ENCODE data around the gene HDGFL2.

Gene HDGFL2

DNA sequence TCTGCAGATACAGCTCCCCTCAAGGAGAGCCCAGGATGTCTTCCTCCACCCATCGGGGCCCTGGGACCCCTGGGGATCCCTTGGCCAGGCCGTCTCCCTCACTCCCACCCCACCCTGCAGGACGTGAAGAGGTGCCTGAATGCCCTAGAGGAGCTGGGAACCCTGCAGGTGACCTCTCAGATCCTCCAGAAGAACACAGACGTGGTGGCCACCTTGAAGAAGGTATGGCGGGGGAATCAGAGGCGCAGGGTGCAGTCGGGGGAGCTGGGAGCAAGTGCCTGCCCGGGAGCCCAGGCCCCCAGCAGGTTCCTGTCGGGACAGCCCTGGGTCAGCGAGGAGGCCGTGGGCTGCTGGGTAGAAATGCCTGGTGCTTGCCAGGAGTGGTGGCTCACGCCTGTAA, 26.6 kb downstream of the HDGFL2 start:
- TF ChIP-seq EZH2 (IDR thresholded peaks at IDR 0.05; ENCODE audit: borderline replicate concordance, low read depth, low read length, severe bottlenecking), result no peak
- TF ChIP-seq, protein P1, sequence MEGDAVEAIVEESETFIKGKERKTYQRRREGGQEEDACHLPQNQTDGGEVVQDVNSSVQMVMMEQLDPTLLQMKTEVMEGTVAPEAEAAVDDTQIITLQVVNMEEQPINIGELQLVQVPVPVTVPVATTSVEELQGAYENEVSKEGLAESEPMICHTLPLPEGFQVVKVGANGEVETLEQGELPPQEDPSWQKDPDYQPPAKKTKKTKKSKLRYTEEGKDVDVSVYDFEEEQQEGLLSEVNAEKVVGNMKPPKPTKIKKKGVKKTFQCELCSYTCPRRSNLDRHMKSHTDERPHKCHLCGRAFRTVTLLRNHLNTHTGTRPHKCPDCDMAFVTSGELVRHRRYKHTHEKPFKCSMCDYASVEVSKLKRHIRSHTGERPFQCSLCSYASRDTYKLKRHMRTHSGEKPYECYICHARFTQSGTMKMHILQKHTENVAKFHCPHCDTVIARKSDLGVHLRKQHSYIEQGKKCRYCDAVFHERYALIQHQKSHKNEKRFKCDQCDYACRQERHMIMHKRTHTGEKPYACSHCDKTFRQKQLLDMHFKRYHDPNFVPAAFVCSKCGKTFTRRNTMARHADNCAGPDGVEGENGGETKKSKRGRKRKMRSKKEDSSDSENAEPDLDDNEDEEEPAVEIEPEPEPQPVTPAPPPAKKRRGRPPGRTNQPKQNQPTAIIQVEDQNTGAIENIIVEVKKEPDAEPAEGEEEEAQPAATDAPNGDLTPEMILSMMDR (IDR thresholded peaks at IDR 0.05; ENCODE audit: borderline replicate concordance, extremely low read depth, low read length, poor library complexity, severe bottlenecking), result no peak

GRCh38 chr19:4499318-4499717, 27.2 kb downstream of the HDGFL2 start:
- Histone ChIP-seq H3K79me2 (ENCODE audit: insufficient read depth, low read length) (no peaks in the 10 kb centered on the region), H2AFZ (ENCODE audit: low read depth, low read length) (no peak overlapping the region), H3K27ac (ENCODE audit: low read length) (no peak overlapping the region), H3K4me1 (ENCODE audit: insufficient read depth, low read length) (no peaks in the 10 kb centered on the region), H3K27me3 (ENCODE audit: insufficient read depth, low read length, poor library complexity) (no peaks in the 10 kb centered on the region), H3K4me2 (ENCODE audit: insufficient read depth, low read length) (no peak overlapping the region), H3K36me3 (ENCODE audit: insufficient read depth, low read length) (peaks cover 74% of the 10 kb centered on the region), H3K4me3 (ENCODE audit: low read depth in 1 of 2, low read length in 2 of 2) (no peak overlapping the region), H3K9me3 (ENCODE audit: insufficient read depth, low read length, severe bottlenecking) (no peaks in the 10 kb centered on the region), H4K20me1 (ENCODE audit: insufficient read depth, low read length) (0 out of 2 replicates have a peak, but pooled peaks cover 4% of the 10 kb centered on the region), H3K9ac (ENCODE audit: low read depth, low read length) (no peak overlapping the region)
- no peak for TF ChIP-seq EZH2 (IDR thresholded peaks at IDR 0.05; ENCODE audit: borderline replicate concordance, low read depth, low read length, severe bottlenecking)
- TF ChIP-seq, protein P1 (IDR thresholded peaks at IDR 0.05; ENCODE audit: borderline replicate concordance, extremely low read depth, low read length, poor library complexity, severe bottlenecking), result no peak
- ATAC-seq (ENCODE audit: insufficient read depth, low read depth) (no peak), DNase-seq (no peak)

More for the DNA sequence above, 26.6 kb downstream of the HDGFL2 start:
- no peak for ATAC-seq (ENCODE audit: insufficient read depth, low read depth)
- no peak for DNase-seq
- Histone ChIP-seq H3K4me3 (ENCODE audit: low read depth in 1 of 2, low read length in 2 of 2) (no peak overlapping the region), H3K79me2 (ENCODE audit: insufficient read depth, low read length) (no peaks in the 10 kb centered on the region), H3K36me3 (ENCODE audit: insufficient read depth, low read length) (peaks cover 78% of the 10 kb centered on the region), H3K9me3 (ENCODE audit: insufficient read depth, low read length, severe bottlenecking) (no peaks in the 10 kb centered on the region), H3K9ac (ENCODE audit: low read depth, low read length) (no peak overlapping the region), H4K20me1 (ENCODE audit: insufficient read depth, low read length) (0 out of 2 replicates have a peak, but pooled peaks cover 4% of the 10 kb centered on the region), H3K27ac (ENCODE audit: low read length) (no peak overlapping the region), H3K4me2 (ENCODE audit: insufficient read depth, low read length) (no peak overlapping the region), H3K4me1 (ENCODE audit: insufficient read depth, low read length) (no peaks in the 10 kb centered on the region), H3K27me3 (ENCODE audit: insufficient read depth, low read length, poor library complexity) (no peaks in the 10 kb centered on the region), H2AFZ (ENCODE audit: low read depth, low read length) (no peak overlapping the region)

DNA sequence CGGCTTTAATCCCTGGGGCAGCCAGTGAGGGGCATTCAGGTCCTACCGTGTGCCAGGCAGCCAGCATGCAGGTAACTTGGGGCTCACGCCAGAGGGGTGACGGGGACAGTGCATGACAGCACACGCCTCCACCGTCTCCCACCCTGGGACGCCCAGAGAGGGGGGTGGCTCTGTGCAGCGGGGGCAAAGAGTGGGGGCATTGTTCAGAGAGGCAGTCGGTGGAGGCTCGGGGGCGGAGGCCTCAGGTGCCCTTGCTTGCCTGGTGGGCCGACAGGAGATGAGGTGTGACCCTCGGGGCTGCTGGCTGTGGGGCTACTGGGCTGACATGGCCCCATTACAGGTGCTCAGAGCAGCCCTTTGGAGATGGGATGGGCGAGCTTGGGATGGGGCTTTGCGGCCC, 27.8 kb downstream of the HDGFL2 start:
- DNase-seq (no peak), ATAC-seq (ENCODE audit: insufficient read depth, low read depth) (no peak)
- Histone ChIP-seq H3K79me2 (ENCODE audit: insufficient read depth, low read length) (no peaks in the 10 kb centered on the region), H3K4me2 (ENCODE audit: insufficient read depth, low read length) (no peak overlapping the region), H3K9ac (ENCODE audit: low read depth, low read length) (no peak overlapping the region), H3K4me1 (ENCODE audit: insufficient read depth, low read length) (no peaks in the 10 kb centered on the region), H3K27me3 (ENCODE audit: insufficient read depth, low read length, poor library complexity) (no peaks in the 10 kb centered on the region), H3K4me3 (ENCODE audit: low read depth in 1 of 2, low read length in 2 of 2) (no peak overlapping the region), H3K9me3 (ENCODE audit: insufficient read depth, low read length, severe bottlenecking) (no peaks in the 10 kb centered on the region), H3K27ac (ENCODE audit: low read length) (no peak overlapping the region), H4K20me1 (ENCODE audit: insufficient read depth, low read length) (0 out of 2 replicates have a peak, but pooled peaks cover 4% of the 10 kb centered on the region), H3K36me3 (ENCODE audit: insufficient read depth, low read length) (peaks cover 74% of the 10 kb centered on the region), H2AFZ (ENCODE audit: low read depth, low read length) (no peak overlapping the region)
- TF ChIP-seq, protein P1 (IDR thresholded peaks at IDR 0.05; ENCODE audit: borderline replicate concordance, extremely low read depth, low read length, poor library complexity, severe bottlenecking), result no peak
- TF ChIP-seq EZH2 (IDR thresholded peaks at IDR 0.05; ENCODE audit: borderline replicate concordance, low read depth, low read length, severe bottlenecking), result no peak
